ENCODE data around the gene SPSB4. TPM values are rescaled to one million over a fixed set of nuclear protein-coding genes. Genes with fewer than 3 reads are reported as not detected.

The SPSB4 gene
- total RNA-seq, 1 donor = not detected

- peaks cover 32% of the 10 kb centered on the region for H3K27me3 ChIP-seq (ENCODE audit: insufficient read depth, low read length)
- H3K27ac ChIP-seq (ENCODE audit: low read depth, low read length) = no peak overlapping the region
- no peaks in the 10 kb centered on the region for H3K36me3 ChIP-seq (ENCODE audit: insufficient read depth, low read length)
- H2AFZ ChIP-seq (ENCODE audit: low read length) = no peak overlapping the region
- H3K4me1 ChIP-seq (ENCODE audit: insufficient read depth, low read length) = no peaks in the 10 kb centered on the region
- no peak overlapping the region for H3K4me3 ChIP-seq (ENCODE audit: insufficient read depth, low read length)
- H3K4me2 ChIP-seq (ENCODE audit: insufficient read depth, low read length) = no peak overlapping the region
- no peak for TF ChIP-seq CTCF (IDR thresholded peaks at IDR 0.05; ENCODE audit: extremely low read depth, low read depth, low read length)
- H3K79me2 ChIP-seq (ENCODE audit: insufficient read depth, low read length) = no peaks in the 10 kb centered on the region
- no peaks in the 10 kb centered on the region for H3K9me3 ChIP-seq (ENCODE audit: low read depth, low read length)
- no peaks in the 10 kb centered on the region for H4K20me1 ChIP-seq (ENCODE audit: insufficient read depth, low read length)
- DNase-seq (ENCODE audit: insufficient read length, low spot score, missing footprints) = peak; percentile 69
Measured at GRCh38 chr3:141055536-141056445, 4.6 kb downstream of the SPSB4 start.

GRCh38 chr3:141056751-141057171 lies 5.6 kb downstream of the SPSB4 start:
- H3K4me3 ChIP-seq (ENCODE audit: insufficient read depth, low read length) = no peak overlapping the region
- H3K4me1 ChIP-seq (ENCODE audit: insufficient read depth, low read length) = no peaks in the 10 kb centered on the region
- H3K4me2 ChIP-seq (ENCODE audit: insufficient read depth, low read length) = no peak overlapping the region
- H4K20me1 ChIP-seq (ENCODE audit: insufficient read depth, low read length) = no peaks in the 10 kb centered on the region
- peak; percentile 56 for DNase-seq (ENCODE audit: insufficient read length, low spot score, missing footprints)
- no peak overlapping the region for H2AFZ ChIP-seq (ENCODE audit: low read length)
- peaks cover 29% of the 10 kb centered on the region for H3K27me3 ChIP-seq (ENCODE audit: insufficient read depth, low read length)
- no peak overlapping the region for H3K27ac ChIP-seq (ENCODE audit: low read depth, low read length)
- no peak for TF ChIP-seq CTCF (IDR thresholded peaks at IDR 0.05; ENCODE audit: extremely low read depth, low read depth, low read length)
- no peaks in the 10 kb centered on the region for H3K9me3 ChIP-seq (ENCODE audit: low read depth, low read length)
- H3K36me3 ChIP-seq (ENCODE audit: insufficient read depth, low read length) = no peaks in the 10 kb centered on the region
- no peaks in the 10 kb centered on the region for H3K79me2 ChIP-seq (ENCODE audit: insufficient read depth, low read length)

- Histone ChIP-seq H3K36me3 (ENCODE audit: insufficient read depth, low read length) (no peaks in the 10 kb centered on the region), H3K27me3 (ENCODE audit: insufficient read depth, low read length) (peaks cover 24% of the 10 kb centered on the region), H3K4me2 (ENCODE audit: insufficient read depth, low read length) (no peak overlapping the region), H3K4me1 (ENCODE audit: insufficient read depth, low read length) (no peaks in the 10 kb centered on the region), H3K79me2 (ENCODE audit: insufficient read depth, low read length) (no peaks in the 10 kb centered on the region), H3K4me3 (ENCODE audit: insufficient read depth, low read length) (no peak overlapping the region), H4K20me1 (ENCODE audit: insufficient read depth, low read length) (no peaks in the 10 kb centered on the region), H2AFZ (ENCODE audit: low read length) (no peak overlapping the region), H3K27ac (ENCODE audit: low read depth, low read length) (no peak overlapping the region), H3K9me3 (ENCODE audit: low read depth, low read length) (no peaks in the 10 kb centered on the region)
- TF ChIP-seq CTCF (IDR thresholded peaks at IDR 0.05; ENCODE audit: extremely low read depth, low read depth, low read length) = no peak
- DNase-seq (ENCODE audit: insufficient read length, low spot score, missing footprints) = no peak
Measured at GRCh38 chr3:141057436-141057835, 6.3 kb downstream of the SPSB4 start.

- Histone ChIP-seq H2AFZ (ENCODE audit: low read length) (no peak overlapping the region), H3K4me1 (ENCODE audit: insufficient read depth, low read length) (no peaks in the 10 kb centered on the region), H3K4me3 (ENCODE audit: insufficient read depth, low read length) (no peak overlapping the region), H3K9me3 (ENCODE audit: low read depth, low read length) (no peaks in the 10 kb centered on the region), H4K20me1 (ENCODE audit: insufficient read depth, low read length) (no peaks in the 10 kb centered on the region), H3K36me3 (ENCODE audit: insufficient read depth, low read length) (no peaks in the 10 kb centered on the region), H3K79me2 (ENCODE audit: insufficient read depth, low read length) (no peaks in the 10 kb centered on the region), H3K4me2 (ENCODE audit: insufficient read depth, low read length) (no peak overlapping the region), H3K27ac (ENCODE audit: low read depth, low read length) (no peak overlapping the region), H3K27me3 (ENCODE audit: insufficient read depth, low read length) (peaks cover 18% of the 10 kb centered on the region)
- DNase-seq (ENCODE audit: insufficient read length, low spot score, missing footprints) = no peak
- no peak for TF ChIP-seq CTCF (IDR thresholded peaks at IDR 0.05; ENCODE audit: extremely low read depth, low read depth, low read length)
Measured at GRCh38 chr3:141057946-141058800, 7.0 kb downstream of the SPSB4 start.

Measured in osteoblast (primary cell).